ENCODE data around the gene KASH5.

GRCh38 chr19:49363268-49364082 lies 24.6 kb upstream of the KASH5 start, which contains the start of gene DKKL1:
- no peak for TF ChIP-seq EZH2 (IDR thresholded peaks at IDR 0.05; ENCODE audit: low read depth, low read length, severe bottlenecking)
- TF ChIP-seq ZNF274 (IDR thresholded peaks at IDR 0.05; ENCODE audit: borderline replicate concordance, extremely low read depth, low read length), result no peak
